K562 (cell line): ENCODE results near the gene TMEM179. TPM values are rescaled to one million over a fixed set of nuclear protein-coding genes. Genes with fewer than 3 reads are reported as not detected.

Experiments used
- ATAC-seq: fragments of 200-7000 bp; cut with Tn5 transposase; 3 replicates; pipeline ENCODE4 v1.9.1; 2020; ENCODE audit warnings: moderate library complexity
- BruUV-seq: library from RNA; stranded (reverse); fragments of 400-500 nt; replicated peaks from 2 replicates; lab custom pipeline; 2021; lab: Mats Ljungman, UMichigan
- CTCF ChIA-PET: fragments of 300-600 bp; formaldehyde crosslinking; extraction: SDS; loops from one replicate; lab custom pipeline; 2021; ENCODE audit warnings: low intra/inter-chr PET ratio; lab: Yijun Ruan, JAX
- POLR2A ChIA-PET: fragments of 300-600, 350-650 bp; sonication (Branson Sonifier 250); formaldehyde crosslinking; extraction: SDS; loops from one replicate; lab custom pipeline; 2021; ENCODE audit warnings: antibody characterized with exemption, inconsistent platforms; lab: Yijun Ruan, JAX
- DNase-seq, 4 experiments: peaks; one replicate each; pipeline versions ENCODE4 v3.0.0 to v3.0.0-alpha.2; 2011 to 2018; ENCODE audit warnings: low spot score in 3 of 4, mixed read lengths in 3 of 4; ENCODE audit errors: extremely low read depth in 1 of 4
- FAIRE-seq: peaks from 2 replicates; lab custom pipeline; 2011; peaks lifted over from hg19 to GRCh38; lab: Jason Lieb, UNC
- H2AFZ ChIP-seq: 2 replicates; pipeline ENCODE4 v1.6.0; 2011; ENCODE audit warnings: low read depth, low read length, control low read depth, inconsistent platforms
- H3K27ac ChIP-seq: fragments of 200-600 bp; 3 replicates; pipeline ENCODE4 v1.8.0; 2011; ENCODE audit warnings: low read depth, mild to moderate bottlenecking, control low read depth, inconsistent platforms, low read length, moderate library complexity, mixed read lengths; ENCODE audit errors: extremely low read depth
- H3K27me3 ChIP-seq, 2 experiments: fragments of 300-600 bp in 1 of 2; 2 replicates in 1 of 2; 3 replicates in 1 of 2; pipeline versions ENCODE4 v1.6.0 to v1.8.0; 2011; ENCODE audit warnings: inconsistent platforms in 2 of 2, low read length in 2 of 2, mild to moderate bottlenecking in 1 of 2, mixed read lengths in 1 of 2, moderate library complexity in 1 of 2; ENCODE audit not compliant: control insufficient read depth in 2 of 2, insufficient read depth in 2 of 2
- H3K36me3 ChIP-seq: fragments of 300-600 bp; 3 replicates; pipeline ENCODE4 v1.8.0; 2011; ENCODE audit warnings: mild to moderate bottlenecking, low read length, inconsistent platforms; ENCODE audit not compliant: control insufficient read depth, insufficient read depth
- H3K4me1 ChIP-seq, 2 experiments: fragments of 200-600 bp in 1 of 2; replicated peaks in 1 of 2; 2 replicates in 1 of 2; 3 replicates in 1 of 2; pipeline versions ENCODE4 v1.5.1 to v1.8.0; 2011; ENCODE audit warnings: inconsistent platforms in 2 of 2, low read length in 2 of 2, mild to moderate bottlenecking in 1 of 2, mixed read lengths in 1 of 2, moderate library complexity in 1 of 2; ENCODE audit not compliant: control insufficient read depth in 2 of 2, insufficient read depth in 2 of 2
- H3K4me2 ChIP-seq: 2 replicates; pipeline ENCODE4 v1.6.1; 2011; ENCODE audit warnings: low read length, control low read depth, inconsistent platforms, mixed read lengths; ENCODE audit not compliant: insufficient read depth
- H3K4me3 ChIP-seq: fragments of 200-600 bp; sonication (generic), shearing (Covaris generic); 2 replicates; pipeline ENCODE4 v1.5.1; 2016; ENCODE audit warnings: control low read depth, inconsistent platforms
- H3K79me2 ChIP-seq: fragments of 200-600 bp; 3 replicates; pipeline ENCODE4 v1.8.0; 2011; ENCODE audit warnings: low read length, inconsistent platforms; ENCODE audit not compliant: control insufficient read depth, insufficient read depth
- H3K9ac ChIP-seq, 2 experiments: 2 replicates each; pipeline versions ENCODE4 v1.6.0 to v1.6.1; 2011; ENCODE audit warnings: low read depth in 2 of 2, low read length in 2 of 2, control low read depth in 1 of 2, inconsistent platforms in 1 of 2, mild to moderate bottlenecking in 1 of 2, mixed read lengths in 1 of 2; ENCODE audit not compliant: insufficient read depth in 1 of 2
- H3K9me1 ChIP-seq: one replicate; pipeline ENCODE4 v1.6.0; 2011; ENCODE audit warnings: inconsistent platforms, mild to moderate bottlenecking, low read length, moderate library complexity; ENCODE audit not compliant: control insufficient read depth, insufficient read depth
- H3K9me3 ChIP-seq: replicated peaks from 2 replicates; pipeline ENCODE4 v1.5.1; 2011; ENCODE audit warnings: low read depth, low read length, inconsistent platforms; ENCODE audit not compliant: control insufficient read depth, insufficient read depth
- H4K20me1 ChIP-seq: replicated peaks from 2 replicates; pipeline ENCODE4 v1.6.1; 2011; ENCODE audit warnings: low read length, inconsistent platforms, mixed read lengths; ENCODE audit not compliant: control insufficient read depth, insufficient read depth
- FIP1L1 ChIP-seq: fragments of 200-400 bp; formaldehyde crosslinking; IDR thresholded peaks from 2 replicates; pipeline ENCODE4 v1.6.1; 2018; ENCODE audit warnings: mild to moderate bottlenecking, low read depth, low read length; ENCODE audit not compliant: poor library complexity, severe bottlenecking
- HMGXB4 ChIP-seq: sonication (generic); formaldehyde crosslinking; IDR thresholded peaks from 2 replicates; pipeline ENCODE4 v1.8.1; 2023; ENCODE audit warnings: mild to moderate bottlenecking, missing genetic modification reagents
- IRF1 ChIP-seq: sonication (generic); formaldehyde crosslinking; IDR thresholded peaks from 2 replicates; pipeline ENCODE4 v1.8.0; 2022; ENCODE audit warnings: missing genetic modification reagents, mild to moderate bottlenecking, borderline replicate concordance
- ZNF165 ChIP-seq: fragments of 250-450 bp; sonication (Bioruptor Pico); IDR thresholded peaks from 2 replicates; pipeline ENCODE4 v1.4.0; 2020; ENCODE audit warnings: borderline replicate concordance
- ZNF224 ChIP-seq: sonication (generic); formaldehyde crosslinking; IDR thresholded peaks from 2 replicates; pipeline ENCODE4 v1.8.0; 2022; ENCODE audit warnings: mild to moderate bottlenecking, missing genetic modification reagents
- ZNF589 ChIP-seq: fragments of 200-800 bp; sonication (Bioruptor generic); IDR thresholded peaks from 2 replicates; pipeline ENCODE4 v1.6.1; 2016; ENCODE audit warnings: low read depth, missing genetic modification characterization, missing compliant biosample characterization
- WGBS: fragments of 100-300 bp; shearing (Covaris generic); methylation state at CpG from one replicate; pipeline ENCODE4 v1.1.6; 2016; ENCODE audit warnings: low coverage, mixed read lengths; ENCODE audit not compliant: insufficient coverage; ENCODE audit errors: missing lambda C conversion rate; 5-methylcytosine and 5-hydroxymethylcytosine counted together
- in situ Hi-C: fragments of 300-500 bp; cut with MboI; formaldehyde crosslinking; loops from 4 replicates; pipeline ENCODE4 v1.15.0; 2018; ENCODE audit warnings: inconsistent platforms, mixed read lengths
- intact Hi-C: fragments of 100-400 bp; cut with micrococcal nuclease; formaldehyde crosslinking; loops from 2 replicates; pipeline ENCODE4 v1.14.2; 2022
- polyA plus RNA-seq, 8 experiments: library from polyadenylated mRNA; depleted of rRNA in 4 of 8; stranded (reverse) in 5 of 8; unstranded in 3 of 8; fragments of >200 nt; fragmentation: Nextera tagmentation in 2 of 8; fragmentation: Illumina TruSeq in 1 of 8; extraction: Ambion mirVana in 2 of 8; extraction: Trizol in 1 of 8; gene quantifications; 2 replicates each; pipeline versions ENCODE4 v1.2.1 to v1.2.3, GENCODE V29; 2011 to 2014; ENCODE audit warnings: inconsistent platforms in 1 of 8, missing spikeins in 1 of 8
- total RNA-seq, 7 experiments: library from RNA; depleted of rRNA in 6 of 7; stranded (reverse); fragments of >200 nt in 6 of 7; fragmentation: Illumina TruSeq in 2 of 7; extraction: Trizol in 2 of 7; gene quantifications; 2 replicates each; pipeline versions ENCODE4 v1.2.1 to v1.2.3, GENCODE V29; 2011 to 2021; ENCODE audit warnings: low replicate concordance in 1 of 7
- TF ChIP-seq, protein P1 (sequence below): fragments of 450-650 bp; IDR thresholded peaks from 2 replicates; pipeline ENCODE4 v1.6.1; 2016; ENCODE audit warnings: antibody characterized with exemption

TMEM179 gene
- total and polyA plus RNA-seq, 9 of the 15 experiments (the other 6 are each of a cell fraction or from before 2014, with no cell fraction given): not detected

DNA sequence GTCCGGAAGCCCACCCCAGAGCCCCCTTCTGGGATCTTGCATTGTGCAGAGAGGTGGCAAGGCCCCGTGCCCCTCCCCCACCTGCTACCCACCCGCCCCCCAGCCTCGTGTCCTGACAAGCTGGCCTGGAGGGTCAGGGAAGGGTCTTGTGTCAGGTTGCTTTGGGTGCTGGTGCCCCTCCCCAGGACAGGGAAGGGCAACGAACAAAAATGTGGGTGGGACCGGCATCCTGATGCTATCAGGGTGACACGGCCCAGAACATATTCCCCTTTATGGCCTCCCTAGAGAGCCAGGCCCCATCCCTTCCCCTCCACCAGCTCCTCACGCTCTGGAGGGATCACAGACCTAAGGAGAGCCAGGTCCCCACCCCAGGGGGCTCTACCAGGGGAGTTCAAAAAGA lies 38.7 kb upstream of the TMEM179 start (continued):
- TF ChIP-seq ZNF224 (CRISPR knock-in tag): no peak

GRCh38 chr14:104642540-104642868 lies 37.9 kb upstream of the TMEM179 start:
- no peak overlapping the region for H2AFZ ChIP-seq

More at GRCh38 chr14:104642540-104642868, 37.9 kb upstream of the TMEM179 start:
- no peaks in the 10 kb centered on the region for H3K36me3 ChIP-seq
- peaks cover 6 to 29% of the 10 kb centered on the region in 2 experiments; a peak in 4 of 5 replicates for H3K27me3 ChIP-seq
- intact Hi-C loops (no loop called here), in situ Hi-C loops (loop anchor here (10.0 kb wide), 1 partner anchor 568 kb away; no protein-coding TSS in a partner anchor)
- H4K20me1 ChIP-seq: 0 out of 2 replicates have a peak, but pooled peaks cover 3% of the 10 kb centered on the region
- ChIA-PET CTCF (no interaction called here), POLR2A (interaction anchor here (0.8 kb wide), 1 partner anchor 82 kb away, joined by 3 read pairs; no protein-coding TSS in a partner anchor)
- H3K79me2 ChIP-seq: no peaks in the 10 kb centered on the region
- no peaks in the 10 kb centered on the region for H3K9me1 ChIP-seq
- no peak overlapping the region; a peak in 1 of 4 replicates for H3K9ac ChIP-seq
- H3K4me3 ChIP-seq: no peak overlapping the region
- H3K27ac ChIP-seq: no peak overlapping the region
- H3K4me1 ChIP-seq: peaks cover 0 to 26% of the 10 kb centered on the region in 2 experiments; a peak in 1 of 5 replicates
- ATAC-seq (no peak), FAIRE-seq (no peak), DNase-seq (peak in 1 of 4 experiments; percentile 2)
- H3K9me3 ChIP-seq: no peaks in the 10 kb centered on the region
- no TSS peak for BruUV-seq
- TF ChIP-seq ZNF165: no peak
- TF ChIP-seq HMGXB4: no peak
- TF ChIP-seq, protein P1, sequence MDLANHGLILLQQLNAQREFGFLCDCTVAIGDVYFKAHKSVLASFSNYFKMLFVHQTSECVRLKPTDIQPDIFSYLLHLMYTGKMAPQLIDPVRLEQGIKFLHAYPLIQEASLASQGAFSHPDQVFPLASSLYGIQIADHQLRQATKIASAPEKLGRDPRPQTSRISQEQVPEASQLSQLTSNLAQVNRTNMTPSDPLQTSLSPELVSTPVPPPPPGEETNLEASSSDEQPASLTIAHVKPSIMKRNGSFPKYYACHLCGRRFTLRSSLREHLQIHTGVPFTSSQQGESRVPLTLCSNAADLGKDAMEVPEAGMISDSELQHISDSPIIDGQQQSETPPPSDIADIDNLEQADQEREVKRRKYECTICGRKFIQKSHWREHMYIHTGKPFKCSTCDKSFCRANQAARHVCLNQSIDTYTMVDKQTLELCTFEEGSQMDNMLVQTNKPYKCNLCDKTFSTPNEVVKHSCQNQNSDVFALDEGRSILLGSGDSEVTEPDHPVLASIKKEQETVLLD: no peak
- TF ChIP-seq FIP1L1: no peak
- no peak for TF ChIP-seq IRF1
- no peak for TF ChIP-seq ZNF589 (CRISPR knock-in tag)
- H3K4me2 ChIP-seq: no peak overlapping the region
- WGBS: 58% methylated on average over 4 of the region's 9 CpGs
